Measurements from ENCODE around the gene VARS2.

- TF ChIP-seq CEBPB (IDR thresholded peaks at IDR 0.05) (no peak), EP300 (IDR thresholded peaks at IDR 0.05; ENCODE audit: borderline replicate concordance) (no peak), EGR1 (IDR thresholded peaks at IDR 0.05) (no peak), USF1 (IDR thresholded peaks at IDR 0.05) (no peak), MAX (IDR thresholded peaks at IDR 0.05) (no peak), TEAD4 (IDR thresholded peaks at IDR 0.05) (no peak), RAD21 (IDR thresholded peaks at IDR 0.05; ENCODE audit: low read depth) (no peak), TAF1 (IDR thresholded peaks at IDR 0.05; ENCODE audit: low read depth) (no peak), YY1 (IDR thresholded peaks at IDR 0.05; ENCODE audit: low read depth) (no peak), TCF12 (IDR thresholded peaks at IDR 0.05; ENCODE audit: low read depth) (no peak), REST (IDR thresholded peaks at IDR 0.05; ENCODE audit: low read depth) (no peak), FOXM1 (IDR thresholded peaks at IDR 0.05; ENCODE audit: borderline replicate concordance, low read depth) (no peak), CREB1 (IDR thresholded peaks at IDR 0.05; ENCODE audit: low read depth) (no peak)
Observed at GRCh38 chr6:30901436-30901835, 12.6 kb upstream of the VARS2 start.

Data from Ishikawa (cell line).